GM15510 (cell line): ENCODE measurements around the gene SLC22A31.

ENCODE experiments used
- POLR2A ChIP-seq: IDR thresholded peaks from 3 replicates; pipeline ENCODE4 v1.6.1; 2011; ENCODE audit warnings: borderline replicate concordance; ENCODE audit not compliant: insufficient read length; ENCODE audit errors: extremely low read depth

SLC22A31 gene

DNA sequence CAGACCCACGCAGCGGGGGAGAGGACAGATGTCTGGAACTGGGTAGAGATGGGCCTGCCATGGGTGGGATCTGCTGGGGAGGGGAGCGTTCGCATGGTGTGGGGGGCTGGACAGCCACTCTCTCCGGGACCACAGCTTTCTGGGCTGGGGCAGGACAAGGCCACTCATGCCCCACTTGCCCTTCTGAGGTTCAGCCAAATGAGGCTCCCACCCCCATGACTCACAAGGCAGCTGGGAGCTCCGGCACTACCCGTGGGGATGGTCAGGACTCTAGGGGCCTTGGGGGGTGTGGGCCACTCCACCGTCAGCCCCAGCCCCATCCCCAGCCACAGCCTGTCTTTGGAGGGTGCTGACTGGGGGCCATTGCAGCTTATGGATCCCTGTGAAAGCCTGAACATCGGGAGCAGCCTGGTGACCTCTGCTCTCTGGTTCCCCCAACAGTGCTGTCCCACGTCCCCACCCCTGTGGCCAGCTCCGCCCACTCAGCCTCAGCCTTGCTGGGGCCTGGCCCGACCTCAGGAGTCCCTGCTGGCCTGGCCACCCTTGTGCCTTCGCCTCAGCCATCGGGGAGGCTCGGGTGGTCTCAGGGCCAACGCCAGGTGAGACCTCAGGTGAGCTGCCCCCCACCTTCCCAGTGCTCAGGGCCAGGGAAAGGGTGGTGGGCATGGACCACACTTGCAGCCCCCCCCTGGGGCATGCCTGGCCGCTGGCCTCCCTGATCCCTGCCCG is 33.5 kb downstream of the SLC22A31 start:
- TF ChIP-seq POLR2A: no peak

DNA sequence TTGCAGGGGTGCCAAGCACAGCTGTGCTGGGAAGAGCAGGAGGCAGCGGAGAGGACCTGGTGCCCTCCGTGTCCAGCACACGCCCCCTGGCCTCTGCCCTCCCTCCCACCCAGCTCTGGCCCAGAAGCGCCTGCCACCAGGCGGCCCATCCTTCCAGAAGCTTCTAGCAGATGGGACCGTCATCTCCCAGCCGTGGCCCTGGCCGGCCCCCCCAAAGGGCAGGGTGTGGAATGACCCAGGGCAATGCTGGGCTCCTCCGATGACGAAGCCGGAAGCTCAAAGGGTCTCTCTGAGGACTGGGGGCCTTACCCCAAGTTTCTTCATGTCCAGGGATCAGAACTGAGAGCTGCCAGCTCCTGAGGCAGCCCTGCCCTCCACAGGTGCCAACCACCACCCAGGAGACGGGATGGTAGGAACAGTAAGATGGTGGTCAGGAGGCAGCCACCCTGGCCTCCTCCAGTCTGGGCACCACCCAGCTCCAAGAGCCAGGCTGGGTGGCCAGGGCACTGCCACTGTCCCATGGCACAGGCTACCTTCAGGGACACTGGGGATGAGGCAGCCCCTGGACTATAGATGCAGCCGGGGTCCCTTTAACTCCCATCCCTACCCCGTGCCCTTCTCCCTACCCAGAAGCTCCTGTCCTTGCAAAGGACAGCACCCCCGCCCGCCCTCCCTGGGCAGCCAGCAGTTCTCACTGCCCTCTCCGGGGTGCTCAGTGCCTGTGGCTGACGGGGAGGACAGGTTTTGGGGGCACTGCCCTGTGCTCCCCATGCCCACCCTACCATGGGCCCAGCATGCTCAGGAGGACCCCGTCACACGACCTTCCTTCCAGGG is 35.3 kb downstream of the SLC22A31 start:
- no peak for TF ChIP-seq POLR2A

DNA sequence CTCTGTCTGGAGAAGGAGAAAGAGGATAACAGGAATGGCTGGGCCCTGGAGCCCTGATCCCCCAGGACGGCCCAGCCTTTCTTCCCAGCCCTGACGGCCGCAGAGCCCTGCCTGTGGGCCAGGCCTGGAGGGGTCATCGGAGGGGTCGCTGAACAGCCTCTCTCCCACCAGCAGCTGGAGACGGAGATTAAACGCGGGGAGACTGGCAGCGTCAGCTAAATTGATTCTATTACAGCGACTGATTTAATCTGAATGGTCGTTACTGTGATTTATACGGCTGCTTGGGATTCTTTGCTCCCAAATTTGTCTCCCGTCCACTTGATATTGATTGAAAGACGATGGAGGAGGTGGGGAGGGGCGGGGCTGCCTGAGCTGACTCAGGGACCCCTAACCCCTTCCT is 35.9 kb downstream of the SLC22A31 start:
- no peak for TF ChIP-seq POLR2A

DNA sequence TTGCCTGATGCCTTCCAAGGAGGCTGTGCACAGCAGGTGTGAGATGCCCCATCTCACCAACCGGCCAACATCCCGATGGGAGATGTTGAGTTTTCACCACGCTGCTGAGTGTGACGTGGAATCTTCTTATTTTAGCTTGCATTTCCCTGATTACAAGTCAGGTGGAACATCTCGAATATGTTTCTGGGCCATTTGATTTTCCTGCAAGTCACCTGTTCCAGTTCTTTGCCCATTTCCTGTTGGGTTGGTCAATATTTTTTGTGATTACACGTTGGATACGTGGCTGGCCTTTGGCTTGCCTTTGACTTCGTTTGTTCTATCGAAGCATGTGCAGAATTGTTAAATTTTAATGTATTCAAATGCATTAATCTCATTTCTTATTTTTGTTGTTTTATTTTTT is 37.0 kb downstream of the SLC22A31 start:
- TF ChIP-seq POLR2A: no peak

DNA sequence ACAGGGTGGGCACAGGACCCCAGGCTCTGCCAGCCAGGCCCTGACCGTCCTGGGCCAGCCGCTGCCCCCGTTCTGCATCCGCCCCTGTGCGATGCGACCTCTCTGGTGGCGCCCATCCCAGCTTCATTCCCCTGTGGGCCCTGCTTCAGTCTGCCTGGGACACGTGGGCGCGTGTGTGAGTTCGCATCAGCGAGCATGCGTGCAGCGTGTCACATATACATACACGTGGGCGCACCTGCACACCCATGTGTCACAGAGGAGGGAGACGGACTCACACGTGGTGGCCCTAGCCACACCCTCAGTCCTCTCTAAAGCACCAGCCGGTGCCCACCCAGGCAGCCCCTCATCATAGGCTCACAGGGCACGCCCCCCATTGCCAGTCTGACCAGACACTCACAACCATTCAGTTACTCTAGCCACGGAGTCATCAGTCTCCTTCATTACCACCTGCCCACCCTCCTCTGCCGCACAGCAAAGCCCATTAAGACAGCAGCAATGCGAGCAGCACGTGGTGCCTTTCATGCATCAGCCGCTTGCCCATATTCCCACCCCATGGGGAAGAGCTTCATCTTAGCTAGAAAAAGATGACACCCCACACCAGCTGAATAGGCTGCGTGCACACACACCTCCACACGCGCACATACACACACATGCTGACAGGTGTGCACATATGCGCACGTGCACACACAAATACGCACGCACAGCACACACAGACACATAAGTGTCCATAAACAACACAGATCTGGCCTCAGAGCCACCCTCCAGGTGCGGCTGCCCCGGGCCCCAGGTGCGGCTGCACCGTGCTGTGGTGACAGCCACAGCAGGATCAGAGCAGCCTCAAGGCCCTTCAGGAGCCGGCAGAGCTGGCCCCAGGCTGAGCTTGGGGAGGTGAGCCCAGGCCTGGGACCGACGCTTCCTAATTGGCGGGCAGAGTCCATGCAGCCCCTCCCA is 38.3 kb downstream of the SLC22A31 start:
- no peak for TF ChIP-seq POLR2A

DNA sequence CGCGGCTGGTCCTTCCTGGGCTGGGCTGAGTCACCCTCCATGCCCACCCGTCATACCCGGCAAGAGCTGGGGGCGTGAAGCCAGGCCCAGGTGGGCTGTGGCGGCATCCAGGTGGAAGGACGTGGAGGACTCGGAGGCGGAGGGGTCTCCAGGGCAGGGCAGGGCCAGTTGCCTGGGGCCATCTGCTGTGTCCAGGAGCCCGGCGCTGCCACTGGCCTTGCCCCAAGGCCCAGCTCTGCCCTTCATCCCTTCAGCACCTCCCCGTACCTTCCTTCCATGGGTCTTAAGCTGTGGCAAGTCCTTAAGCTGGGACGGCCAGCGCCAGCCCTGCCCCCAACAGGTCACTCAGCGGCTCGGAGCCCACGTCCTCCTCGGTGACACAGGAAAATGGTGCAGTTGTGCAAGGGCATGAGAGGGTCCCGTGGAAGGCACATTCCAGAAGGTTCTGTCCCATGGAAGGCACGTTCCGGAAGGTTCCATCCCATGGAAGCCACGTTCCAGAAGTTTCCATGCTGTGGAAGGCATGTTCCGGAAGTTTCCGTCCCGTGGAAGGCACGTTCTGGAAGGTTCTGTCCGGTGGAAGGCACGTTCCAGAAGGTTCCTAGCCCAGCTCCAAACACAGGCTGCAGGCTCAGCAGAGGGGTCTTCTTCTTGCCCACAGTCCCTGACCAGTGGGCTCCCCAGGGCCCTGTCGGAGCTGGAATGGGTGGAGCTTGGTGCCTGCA is 39.2 kb downstream of the SLC22A31 start:
- no peak for TF ChIP-seq POLR2A

DNA sequence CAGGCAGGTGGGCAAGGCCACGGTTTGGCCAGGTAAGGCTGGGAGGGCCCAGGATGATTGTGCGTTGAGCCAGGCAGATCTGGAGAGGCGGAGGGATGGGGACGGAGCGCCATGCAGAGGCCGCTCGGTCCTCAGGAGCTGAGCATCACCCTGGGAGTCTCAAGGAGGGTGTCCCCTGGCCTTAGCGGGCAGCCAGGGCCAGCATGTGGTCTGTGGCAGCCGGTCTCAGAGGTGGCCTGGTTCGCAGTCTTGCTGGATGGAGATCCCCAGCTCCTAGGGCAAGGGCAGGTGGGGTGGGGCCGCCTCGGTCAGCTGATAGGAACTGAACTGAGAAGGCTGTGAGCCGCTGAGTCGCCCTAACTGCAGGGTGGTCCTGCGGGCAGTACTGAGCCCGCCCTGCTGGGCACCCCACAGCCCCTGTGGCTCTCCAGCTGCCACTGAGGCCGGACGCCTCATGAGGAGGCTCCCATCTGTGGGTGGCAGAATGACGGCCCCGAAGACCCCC is 40.4 kb downstream of the SLC22A31 start:
- no peak for TF ChIP-seq POLR2A

DNA sequence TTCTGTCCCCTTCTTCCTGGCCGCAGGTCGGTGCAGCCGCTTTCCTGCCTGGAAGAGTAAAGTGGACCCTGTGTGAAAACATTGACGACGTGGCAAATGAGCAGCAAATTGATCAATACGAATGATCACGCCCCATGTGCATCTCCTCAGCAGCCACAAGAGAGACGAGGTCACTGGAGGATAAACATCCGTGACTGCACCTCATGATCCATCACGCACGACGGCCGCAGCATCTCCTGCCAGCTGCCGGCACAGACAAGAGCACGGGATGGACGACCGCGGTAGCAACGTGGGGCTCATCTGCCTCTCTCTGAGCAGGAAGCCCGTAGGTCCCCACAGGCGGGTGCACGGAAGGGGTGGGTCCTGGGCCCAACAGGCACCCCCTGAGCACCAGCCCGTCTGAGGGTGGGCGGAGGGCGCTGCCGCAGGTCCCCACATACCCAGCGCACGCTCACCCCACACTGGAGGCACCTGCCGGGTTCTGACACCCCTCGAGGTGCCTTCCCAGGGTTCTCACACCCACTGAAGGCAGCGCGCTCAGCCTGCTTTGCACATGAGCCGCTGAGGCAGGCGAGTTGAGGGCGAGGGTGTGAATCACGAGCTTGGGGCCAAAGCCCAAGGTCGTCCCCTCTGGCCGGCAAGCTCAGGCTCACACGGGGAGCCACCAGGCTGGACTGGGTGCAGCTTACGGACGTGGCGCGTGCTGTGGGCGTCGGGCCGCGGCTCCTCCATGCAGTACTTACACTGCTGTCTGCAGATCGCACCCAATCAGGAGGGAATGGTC is 41.1 kb downstream of the SLC22A31 start:
- TF ChIP-seq POLR2A: no peak

DNA sequence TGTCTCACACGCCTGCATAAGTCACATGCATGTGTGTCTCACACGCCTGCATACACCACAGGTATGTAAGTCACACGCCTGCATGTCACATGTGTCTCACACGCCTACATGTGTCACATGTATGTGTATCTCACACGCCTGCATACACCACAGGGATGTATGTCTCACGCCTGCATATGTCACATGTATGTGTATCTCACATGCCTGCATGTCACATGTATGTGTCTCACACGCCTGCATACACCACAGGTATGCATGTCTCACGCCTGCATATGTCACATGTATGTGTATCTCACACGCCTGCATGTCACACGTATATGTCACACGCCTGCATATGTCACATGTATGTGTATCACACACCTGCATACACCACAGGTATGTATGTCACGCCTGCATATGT is 42.6 kb downstream of the SLC22A31 start:
- no peak for TF ChIP-seq POLR2A

DNA sequence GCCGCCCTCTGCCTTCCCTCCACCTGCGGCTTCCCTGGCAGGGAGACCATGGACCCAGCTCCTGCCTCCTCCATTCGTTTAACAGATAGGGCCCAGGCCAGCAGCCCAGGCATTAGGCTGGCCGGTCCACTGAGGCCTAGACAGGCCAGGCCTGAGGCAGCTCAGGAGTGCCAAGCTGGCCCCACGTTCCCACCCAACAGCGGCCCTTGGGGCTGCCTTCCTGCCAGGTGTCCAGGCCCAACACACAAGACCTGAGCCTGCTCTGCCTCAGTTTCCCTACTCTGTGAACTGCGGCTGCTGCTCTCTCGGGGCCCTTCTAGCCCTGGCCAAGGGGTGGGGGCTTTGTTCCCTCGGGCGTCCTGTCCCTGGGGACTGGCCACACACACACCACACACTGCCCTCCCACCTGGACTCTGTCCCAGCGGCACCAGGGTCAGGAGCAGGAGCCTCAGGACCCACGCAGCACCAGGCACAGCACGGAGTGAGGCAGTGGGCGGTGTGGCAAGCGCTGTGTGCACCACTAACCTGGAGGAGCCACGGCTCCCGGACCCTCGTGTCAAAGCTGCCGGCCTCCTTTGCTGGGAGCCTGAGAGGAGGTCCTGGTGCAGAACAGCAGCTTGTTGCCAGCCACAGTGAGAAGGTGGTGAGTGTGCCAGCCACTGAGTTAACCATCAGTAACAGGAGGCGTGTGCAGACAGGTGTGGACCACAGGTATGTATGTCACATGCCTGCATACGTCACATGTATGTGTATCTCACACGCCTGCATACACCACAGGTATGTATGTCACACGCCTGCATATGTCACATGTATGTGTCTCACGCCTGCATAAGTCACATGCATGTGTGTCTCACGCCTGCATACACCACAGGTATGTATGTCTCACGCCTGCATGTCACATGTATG is 43.3 kb downstream of the SLC22A31 start:
- no peak for TF ChIP-seq POLR2A

DNA sequence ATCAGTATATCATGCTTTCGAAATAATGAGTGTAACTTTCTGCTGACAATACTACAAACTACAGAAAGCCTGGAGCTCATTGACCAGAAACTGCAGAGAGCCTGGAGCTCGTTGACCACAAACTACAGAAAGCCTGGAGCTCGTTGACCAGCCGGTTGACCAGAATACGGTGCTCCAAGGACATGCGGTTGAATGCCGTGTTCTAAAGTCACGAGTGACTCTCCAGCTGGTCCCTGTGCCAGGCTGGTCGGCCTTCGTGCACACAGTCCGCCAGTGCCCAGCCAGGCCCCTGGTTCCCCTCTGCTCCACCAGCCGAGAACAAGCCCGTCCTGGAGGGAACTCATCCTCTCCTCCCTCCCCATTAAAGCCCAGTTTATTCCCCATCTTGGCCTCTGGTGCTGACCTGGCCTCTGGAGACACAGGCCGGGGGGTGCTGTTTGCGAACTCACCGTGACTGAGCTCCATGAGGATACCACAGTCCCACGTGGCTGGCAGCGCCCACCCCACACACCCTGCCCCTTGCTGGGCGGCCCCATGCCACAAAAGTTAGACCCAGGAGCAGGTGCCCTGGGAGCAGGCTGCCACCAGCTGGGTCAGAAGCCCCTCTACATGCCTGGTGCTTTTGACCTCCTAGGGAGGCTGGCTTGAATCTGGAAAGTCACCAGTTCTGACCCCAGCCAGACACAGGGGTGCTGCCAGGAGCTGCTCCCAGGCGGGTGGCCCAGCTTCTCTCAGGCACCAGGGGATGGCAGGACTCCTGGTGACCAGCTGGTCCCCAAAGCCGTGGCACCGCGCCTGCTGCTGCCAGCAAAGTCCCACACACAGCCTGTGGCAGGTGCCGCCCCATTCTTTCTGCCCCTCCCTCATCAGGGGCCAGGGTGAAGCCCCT is 44.2 kb downstream of the SLC22A31 start:
- no peak for TF ChIP-seq POLR2A
